GM12878 (cell line): ENCODE results near the gene SHROOM3. TPM values are rescaled to one million over a fixed set of nuclear protein-coding genes. Genes with fewer than 3 reads are reported as not detected.

Source experiments
- ATAC-seq: fragments of 200-7000 bp; cut with Tn5 transposase; 3 replicates; pipeline ENCODE4 v1.9.1; 2020; ENCODE audit warnings: mild to moderate bottlenecking, moderate library complexity
- BruUV-seq: library from RNA; stranded (reverse); fragments of 400-500 nt; replicated peaks from 2 replicates; lab custom pipeline; 2021; lab: Mats Ljungman, UMichigan
- CTCF ChIA-PET: fragments of 300-600 bp; sonication (Branson Sonifier 250); formaldehyde crosslinking; extraction: SDS; loops from one replicate; lab custom pipeline; 2021; ENCODE audit warnings: inconsistent platforms; lab: Yijun Ruan, JAX
- POLR2A ChIA-PET: fragments of 350-600 bp; formaldehyde crosslinking; extraction: SDS; loops from one replicate; lab custom pipeline; 2021; ENCODE audit warnings: inconsistent platforms; lab: Charles Lee
- RAD21 ChIA-PET: fragments of 300-600 bp; sonication (Branson Sonifier 250); formaldehyde crosslinking; loops from one replicate; lab custom pipeline; 2023; ENCODE audit warnings: antibody characterized with exemption; ENCODE audit not compliant: unreplicated experiment; lab: Charles Lee
- SMC1A ChIA-PET: fragments of 300-600 bp; sonication (Branson Sonifier 250); formaldehyde crosslinking; loops from one replicate; lab custom pipeline; 2023; ENCODE audit not compliant: unreplicated experiment, uncharacterized antibody; lab: Charles Lee
- DNase-seq: peaks from one replicate; pipeline ENCODE4 v3.0.0-alpha.2; 2011; ENCODE audit warnings: low read depth, low spot score
- FAIRE-seq: peaks from 3 replicates; lab custom pipeline; 2011; peaks lifted over from hg19 to GRCh38; lab: Jason Lieb, UNC
- H2AFZ ChIP-seq: 2 replicates; pipeline ENCODE4 v1.6.0; 2011; ENCODE audit warnings: low read depth, low read length, control low read depth; ENCODE audit not compliant: control insufficient read depth
- H3K27ac ChIP-seq: 2 replicates; pipeline ENCODE4 v1.5.1; 2011; ENCODE audit warnings: control low read depth; ENCODE audit not compliant: control insufficient read depth, insufficient read depth
- H3K27me3 ChIP-seq, 2 experiments: replicated peaks in 1 of 2; 2 replicates each; pipeline versions ENCODE4 v1.6.0 to v1.6.1; 2011; ENCODE audit warnings: low read length in 1 of 2; ENCODE audit not compliant: control insufficient read depth in 2 of 2, insufficient read depth in 2 of 2
- H3K36me3 ChIP-seq, 2 experiments: 2 replicates each; pipeline ENCODE4 v1.5.1; 2011; ENCODE audit warnings: low read length in 1 of 2; ENCODE audit not compliant: control insufficient read depth in 2 of 2, insufficient read depth in 2 of 2
- H3K4me1 ChIP-seq: 2 replicates; pipeline ENCODE4 v1.6.1; 2011; ENCODE audit warnings: mild to moderate bottlenecking, low read length, moderate library complexity, mixed read lengths; ENCODE audit not compliant: control insufficient read depth, insufficient read depth
- H3K4me2 ChIP-seq: 2 replicates; pipeline ENCODE4 v1.6.0; 2011; ENCODE audit warnings: control low read depth; ENCODE audit not compliant: control insufficient read depth, insufficient read depth
- H3K4me3 ChIP-seq: fragments of 200-600 bp; sonication (generic); 2 replicates; pipeline ENCODE4 v1.5.1; 2016
- H3K79me2 ChIP-seq: 2 replicates; pipeline ENCODE4 v1.6.0; 2011; ENCODE audit warnings: low read length; ENCODE audit not compliant: control insufficient read depth, insufficient read depth
- H3K9ac ChIP-seq: 2 replicates; pipeline ENCODE4 v1.8.0; 2011; ENCODE audit warnings: low read length, control low read depth, mixed read lengths; ENCODE audit not compliant: control insufficient read depth, insufficient read depth
- H3K9me3 ChIP-seq: replicated peaks from 3 replicates; pipeline ENCODE4 v1.5.1; 2011; ENCODE audit warnings: mild to moderate bottlenecking, low read length; ENCODE audit not compliant: control insufficient read depth, insufficient read depth
- H4K20me1 ChIP-seq: 2 replicates; pipeline ENCODE4 v1.6.0; 2011; ENCODE audit not compliant: control insufficient read depth, insufficient read depth
- BCL11A ChIP-seq: IDR thresholded peaks from 2 replicates; pipeline ENCODE4 v1.6.1; 2011; ENCODE audit warnings: low read depth, low read length
- CBX5 ChIP-seq: sonication (generic); IDR thresholded peaks from 2 replicates; pipeline ENCODE4 v1.6.1; 2016; ENCODE audit warnings: low read depth, moderate library complexity, mild to moderate bottlenecking, inconsistent platforms
- CHD1 ChIP-seq: IDR thresholded peaks from 2 replicates; pipeline ENCODE4 v1.6.1; 2012; ENCODE audit warnings: low read depth, low read length, improper control_type of control experiment
- PBX3 ChIP-seq: IDR thresholded peaks from 2 replicates; pipeline ENCODE4 v1.6.1; 2011; ENCODE audit warnings: mild to moderate bottlenecking, low read depth, low read length, moderate library complexity; ENCODE audit not compliant: insufficient replicate concordance
- SREBF2 ChIP-seq: IDR thresholded peaks from 2 replicates; pipeline ENCODE4 v1.6.1; 2012; ENCODE audit warnings: mild to moderate bottlenecking, low read length
- WGBS: methylation state at CpG from one replicate; pipeline ENCODE4 v1.1.6; 2016; ENCODE audit warnings: low lambda C conversion rate; ENCODE audit not compliant: insufficient replicate concordance, insufficient coverage; ENCODE audit errors: missing lambda C conversion rate; 5-methylcytosine and 5-hydroxymethylcytosine counted together
- in situ Hi-C: fragments of 300-500 bp; cut with MboI; formaldehyde crosslinking; loops from 9 replicates; pipeline ENCODE4 v1.14.3; 2018; ENCODE audit warnings: mixed read lengths
- intact Hi-C: fragments of 100-400 bp; cut with micrococcal nuclease; formaldehyde crosslinking; loops from one replicate; pipeline ENCODE4 v1.14.2; 2022; ENCODE audit not compliant: unreplicated experiment
- polyA plus RNA-seq, 11 experiments: library from polyadenylated mRNA; depleted of rRNA in 4 of 11; unstranded in 6 of 11; stranded (reverse) in 5 of 11; fragments of >200 nt; fragmentation: Nextera tagmentation in 4 of 11; fragmentation: Illumina TruSeq in 1 of 11; extraction: Ambion mirVana in 4 of 11; extraction: Trizol in 1 of 11; gene quantifications; 1 replicate in 1 of 11; 2 replicates in 10 of 11; pipeline versions ENCODE4 v1.2.1 to v1.2.3, GENCODE V29; 2011 to 2016; ENCODE audit warnings: inconsistent platforms in 2 of 11, missing spikeins in 2 of 11, low read depth in 1 of 11
- total RNA-seq, 4 experiments: library from RNA; depleted of rRNA in 3 of 4; stranded (reverse); fragments of >200 nt in 3 of 4; fragmentation: Illumina TruSeq in 1 of 4; extraction: Trizol in 1 of 4; gene quantifications; 2 replicates each; pipeline versions ENCODE4 v1.2.1 to v1.2.3, GENCODE V29; 2013 to 2021
- TF ChIP-seq, protein P1 (sequence below): IDR thresholded peaks from 2 replicates; pipeline ENCODE4 v1.6.1; 2012; ENCODE audit warnings: low read depth, low read length, improper control_type of control experiment

Gene SHROOM3
- total and polyA plus RNA-seq, 10 of the 15 experiments (the other 5 are each of a cell fraction or from before 2014, with no cell fraction given): under 0.01 to 0.29 (median 0.08) TPM; not detected in 1

- no peak overlapping the region for H3K4me2 ChIP-seq
- in situ Hi-C loops: no loop called here
- intact Hi-C loops: no loop called here
These were observed 154.4 kb downstream of the SHROOM3 start for GRCh38 chr4:76589402-76589801.

More at GRCh38 chr4:76589402-76589801, 154.4 kb downstream of the SHROOM3 start:
- 0% methylated on average over 1 of the region's 1 CpG for WGBS
- Histone ChIP-seq H3K27me3 (peaks cover 4 to 19% of the 10 kb centered on the region in 2 experiments), H3K4me1 (no peaks in the 10 kb centered on the region), H3K36me3 (no peaks in the 10 kb centered on the region), H2AFZ (no peak overlapping the region), H3K9me3 (no peaks in the 10 kb centered on the region), H3K27ac (no peak overlapping the region), H4K20me1 (no peaks in the 10 kb centered on the region), H3K9ac (no peak overlapping the region), H3K79me2 (no peaks in the 10 kb centered on the region), H3K4me3 (no peak overlapping the region)
- no peak for DNase-seq
- ATAC-seq: no peak
- FAIRE-seq: no peak
- TF ChIP-seq, protein P1, sequence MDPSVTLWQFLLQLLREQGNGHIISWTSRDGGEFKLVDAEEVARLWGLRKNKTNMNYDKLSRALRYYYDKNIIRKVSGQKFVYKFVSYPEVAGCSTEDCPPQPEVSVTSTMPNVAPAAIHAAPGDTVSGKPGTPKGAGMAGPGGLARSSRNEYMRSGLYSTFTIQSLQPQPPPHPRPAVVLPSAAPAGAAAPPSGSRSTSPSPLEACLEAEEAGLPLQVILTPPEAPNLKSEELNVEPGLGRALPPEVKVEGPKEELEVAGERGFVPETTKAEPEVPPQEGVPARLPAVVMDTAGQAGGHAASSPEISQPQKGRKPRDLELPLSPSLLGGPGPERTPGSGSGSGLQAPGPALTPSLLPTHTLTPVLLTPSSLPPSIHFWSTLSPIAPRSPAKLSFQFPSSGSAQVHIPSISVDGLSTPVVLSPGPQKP: no peak
- no peak for TF ChIP-seq PBX3
- no peak for TF ChIP-seq CBX5
- TF ChIP-seq BCL11A: no peak
- no peak for TF ChIP-seq CHD1
- TF ChIP-seq SREBF2: no peak
- ChIA-PET RAD21 (no interaction called here), POLR2A (no interaction called here), CTCF (no interaction called here), SMC1A (no interaction called here)
- BruUV-seq: no TSS peak
